GM20431 (cell line): ENCODE results near the gene MARCHF6.

Experiments
- in situ Hi-C: fragments of 300-500 bp; cut with MseI, MboI; formaldehyde crosslinking; loops from one replicate; pipeline ENCODE4 v1.15.0; 2020; ENCODE audit warnings: low sequenced_read_pairs; ENCODE audit not compliant: unreplicated experiment

Gene MARCHF6

DNA sequence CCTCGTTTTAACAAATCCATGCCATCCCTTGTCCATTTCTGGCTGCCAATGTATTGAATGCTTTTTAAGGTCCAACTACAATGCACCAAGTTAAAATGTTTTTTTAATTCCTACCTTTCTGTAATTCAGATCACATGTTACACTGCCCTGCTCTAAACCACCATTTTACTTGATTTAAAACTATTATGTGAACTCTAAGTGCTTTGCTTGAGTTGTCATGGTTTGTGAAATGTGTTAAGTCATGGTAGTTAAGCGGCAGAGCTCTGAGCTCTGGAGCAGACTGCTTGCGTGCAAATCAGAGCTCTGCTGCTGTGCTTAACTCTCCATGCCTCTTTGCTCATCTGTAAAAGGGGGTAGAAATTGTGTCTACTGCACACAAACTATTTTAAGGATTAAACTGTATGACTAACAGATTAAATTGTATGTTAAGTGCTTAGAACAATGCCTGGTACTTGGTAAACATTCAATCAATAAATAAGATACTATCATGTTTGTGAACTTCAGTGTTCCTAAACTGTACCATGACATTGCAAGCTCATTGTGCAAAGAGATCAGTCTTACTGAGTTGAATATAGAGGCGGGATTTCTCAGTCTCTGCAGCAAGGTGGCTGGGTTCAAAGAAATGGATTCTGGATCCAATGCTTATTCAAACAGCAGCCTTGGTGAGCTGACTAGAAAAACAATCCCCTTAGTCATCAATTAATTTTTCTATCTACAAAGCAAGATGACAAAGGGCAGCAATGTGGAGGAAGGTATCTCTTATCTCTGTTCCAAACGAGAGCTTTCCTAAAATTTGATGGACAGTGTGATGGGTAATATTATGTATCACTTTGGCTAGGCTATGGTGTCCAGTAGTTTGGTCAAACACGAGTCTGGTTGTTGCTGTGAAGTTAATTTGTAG, 29.7 kb upstream of the MARCHF6 start:
- in situ Hi-C loops: no loop called here

DNA sequence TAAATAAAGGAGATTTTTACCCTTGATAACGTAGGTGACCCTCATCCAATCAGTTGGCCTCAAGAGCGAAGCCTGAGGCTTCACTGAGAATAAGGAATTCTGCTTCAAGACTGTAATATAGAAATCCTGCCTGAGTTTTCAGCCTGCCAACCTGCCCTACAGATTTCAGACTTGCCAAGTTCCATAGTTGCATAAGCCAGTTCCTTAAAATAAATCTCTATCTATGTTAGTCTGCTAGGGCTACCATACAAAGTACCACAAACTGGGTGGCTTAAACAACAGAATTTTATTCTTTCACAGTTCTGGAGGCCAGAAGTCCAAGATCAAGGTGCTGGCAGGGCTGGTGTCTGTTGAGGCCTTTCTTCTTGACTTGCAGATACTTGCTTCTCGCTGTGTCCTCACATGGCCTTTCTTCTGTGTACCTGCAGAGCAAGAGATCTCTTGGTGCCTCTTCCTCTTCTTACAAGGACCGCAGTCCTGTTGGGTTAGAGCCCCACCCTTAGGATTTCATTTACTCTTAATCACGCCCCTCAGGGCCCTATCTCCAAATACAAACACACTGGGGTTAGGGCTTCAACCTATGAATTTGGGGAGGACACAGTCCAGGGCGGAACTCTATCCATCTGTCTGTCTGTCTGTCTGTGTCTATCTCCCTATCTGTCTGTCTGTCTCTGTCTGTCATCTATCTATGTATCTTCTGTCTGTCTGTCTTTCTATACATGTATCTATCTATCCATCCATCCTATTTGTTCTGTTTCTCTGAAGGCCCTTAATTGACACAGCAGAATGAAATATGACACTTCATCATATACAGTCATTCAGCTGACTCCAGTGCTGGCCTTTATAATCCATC, 28.8 kb upstream of the MARCHF6 start:
- in situ Hi-C loops: no loop called here

DNA sequence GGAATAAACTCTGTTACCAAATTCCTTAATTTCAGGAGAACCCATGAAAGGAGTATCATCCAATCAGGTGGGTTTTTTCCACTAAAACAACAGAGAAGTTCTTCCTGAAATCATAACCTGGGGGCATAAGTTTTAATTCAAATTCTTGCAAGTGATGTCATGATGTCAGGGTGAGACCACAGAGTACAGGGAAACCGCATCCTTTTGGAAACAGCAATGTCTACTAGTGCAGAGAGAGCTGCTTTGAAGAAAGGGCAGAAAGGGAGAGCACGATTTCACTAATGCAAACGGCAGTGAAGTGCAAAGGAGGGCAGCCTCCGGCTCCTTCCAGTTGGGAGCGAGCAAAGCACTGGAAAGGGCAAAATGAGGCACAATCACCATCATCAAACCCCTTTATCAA, 25.2 kb upstream of the MARCHF6 start:
- in situ Hi-C loops: no loop called here

DNA sequence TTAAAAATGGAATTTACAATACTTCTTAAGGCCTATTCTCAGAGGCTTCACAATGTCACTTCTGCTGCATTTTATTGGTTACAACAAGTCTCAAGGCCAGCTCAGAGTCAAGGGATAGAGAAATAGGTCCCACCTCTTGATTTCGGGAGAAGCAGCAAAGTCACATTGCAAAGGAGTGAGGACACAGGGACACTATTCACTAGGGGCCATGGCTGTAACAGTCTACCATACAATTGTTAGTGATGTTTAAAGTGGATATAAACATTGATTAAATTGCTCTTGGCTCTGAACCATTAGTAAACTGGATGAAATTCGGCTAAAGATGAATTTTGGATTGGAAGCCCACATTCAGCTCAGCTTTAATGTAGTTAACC, 24.1 kb upstream of the MARCHF6 start:
- in situ Hi-C loops: no loop called here

DNA sequence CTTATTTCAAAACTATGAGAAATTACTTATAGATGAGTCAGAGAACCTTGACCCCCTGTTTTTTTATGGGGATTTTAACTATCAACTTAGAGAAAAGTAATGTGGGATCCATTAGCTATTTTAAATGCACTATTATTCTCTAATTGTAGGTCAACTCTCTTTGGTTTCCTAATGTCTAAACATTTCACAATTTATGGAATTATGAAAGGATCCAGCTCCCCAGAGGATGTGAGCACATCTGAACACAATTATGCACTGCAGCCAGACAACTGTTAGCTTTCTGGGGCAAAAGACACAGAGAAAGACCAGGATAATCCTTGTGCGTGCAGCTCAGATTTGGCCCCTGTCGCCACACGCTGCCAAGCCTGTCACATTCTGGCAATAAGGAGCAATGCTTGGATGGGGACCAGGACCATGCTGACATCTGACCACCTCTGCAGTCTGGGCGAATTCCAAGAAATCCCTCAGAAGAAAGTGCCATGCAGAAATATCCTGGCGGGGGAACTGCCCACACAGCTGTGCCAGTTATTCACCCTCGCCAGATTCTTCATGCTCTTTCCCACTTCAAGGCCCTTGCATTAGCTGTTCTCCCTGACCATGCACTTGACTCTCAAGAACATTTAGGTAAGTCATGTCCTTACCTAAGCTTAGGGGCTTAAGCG, 23.5 kb upstream of the MARCHF6 start:
- in situ Hi-C loops: no loop called here

GRCh38 chr5:10330511-10331230, 22.8 kb upstream of the MARCHF6 start:
- in situ Hi-C loops: no loop called here

- in situ Hi-C loops: no loop called here
Measured at GRCh38 chr5:10331341-10331796, 22.1 kb upstream of the MARCHF6 start.

GRCh38 chr5:10332301-10332700, 21.2 kb upstream of the MARCHF6 start:
- in situ Hi-C loops: no loop called here

DNA sequence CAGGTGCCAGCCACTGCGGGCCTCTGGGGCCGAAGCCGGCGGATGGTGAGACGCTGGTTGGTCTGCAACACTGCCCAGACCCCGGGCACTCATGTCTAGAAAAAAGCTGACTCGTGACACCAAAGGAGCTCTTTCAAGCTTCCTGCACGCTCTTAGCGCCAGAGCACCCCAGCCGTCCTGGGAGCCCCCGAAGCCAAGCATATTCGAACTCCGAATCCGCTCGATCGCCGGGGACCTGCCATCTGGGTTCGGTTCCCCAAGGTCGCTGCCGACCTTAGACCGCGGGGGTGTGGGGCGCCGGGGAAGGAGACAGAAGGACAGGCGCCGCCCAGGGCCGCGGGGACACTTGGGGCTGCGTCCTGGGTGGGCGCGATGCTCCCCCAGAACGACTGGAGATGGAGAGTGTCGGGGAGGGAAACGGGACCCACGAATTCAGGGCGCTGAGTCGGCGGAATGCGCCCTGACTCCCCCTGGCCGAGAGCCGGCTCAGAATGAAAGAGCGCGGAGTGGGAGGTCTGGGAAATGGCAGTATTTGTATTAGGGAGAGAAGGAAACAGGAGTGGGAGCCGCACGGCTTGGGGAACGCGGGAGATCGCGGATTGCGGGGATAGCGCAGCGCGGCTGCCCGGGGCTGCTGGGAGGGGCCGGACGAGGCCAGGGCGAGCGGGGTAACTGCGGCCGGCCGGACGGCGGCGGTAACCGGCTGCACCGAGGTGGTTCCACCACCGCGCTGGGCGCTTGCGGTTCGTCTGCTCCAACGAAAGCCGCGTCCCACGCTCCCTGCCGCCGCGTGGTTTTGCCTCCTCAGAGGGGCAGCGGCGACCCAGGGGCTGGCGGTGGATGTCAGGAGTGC, 20.1 kb upstream of the MARCHF6 start:
- in situ Hi-C loops: no loop called here

- in situ Hi-C loops: no loop called here
Measured at GRCh38 chr5:10334831-10335230, 18.7 kb upstream of the MARCHF6 start.

GRCh38 chr5:10335711-10336470, 17.6 kb upstream of the MARCHF6 start:
- in situ Hi-C loops: no loop called here

DNA sequence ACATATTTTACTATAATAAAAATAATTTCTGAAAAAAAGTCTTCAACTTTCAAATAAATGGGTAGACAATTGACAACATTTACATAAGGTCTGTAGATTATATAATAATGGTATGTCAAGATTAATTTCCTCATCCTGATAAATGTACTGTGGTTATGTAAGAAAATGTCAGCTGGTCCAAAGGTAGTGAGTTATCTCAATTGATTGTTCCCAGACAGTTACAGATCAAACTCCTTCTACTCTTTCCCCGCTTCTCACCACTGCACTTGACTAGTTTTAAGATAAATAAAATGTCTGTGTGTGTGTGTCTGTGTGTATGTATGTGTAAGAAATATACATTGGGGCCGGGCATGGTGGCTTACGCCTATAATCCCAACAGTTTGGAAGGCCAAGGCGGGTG, 16.4 kb upstream of the MARCHF6 start:
- in situ Hi-C loops: no loop called here

DNA sequence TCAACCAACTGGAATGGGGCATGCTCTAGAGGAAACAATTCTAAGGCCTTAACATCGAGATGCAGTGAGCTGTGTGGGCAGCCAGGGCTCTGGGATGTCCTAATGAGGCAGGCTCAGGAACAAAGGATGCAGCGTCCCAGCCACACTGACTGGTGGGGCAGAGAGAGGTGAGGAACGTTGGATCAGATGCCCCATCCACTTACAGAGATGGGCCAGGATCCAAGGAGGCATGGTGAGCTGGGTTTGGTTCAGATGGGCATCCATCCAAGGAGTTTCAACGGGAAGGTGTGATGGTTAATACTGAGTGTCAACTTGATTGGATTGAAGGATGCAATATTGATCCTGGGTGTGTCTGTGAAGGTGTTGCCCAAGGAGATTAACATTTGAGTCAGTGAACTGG, 15.5 kb upstream of the MARCHF6 start:
- in situ Hi-C loops: no loop called here

GRCh38 chr5:10338686-10339057, 14.8 kb upstream of the MARCHF6 start:
- in situ Hi-C loops: no loop called here

- in situ Hi-C loops: no loop called here
Measured at GRCh38 chr5:10339058-10339811, 14.3 kb upstream of the MARCHF6 start.

GRCh38 chr5:10339958-10340357, 13.5 kb upstream of the MARCHF6 start:
- in situ Hi-C loops: no loop called here

DNA sequence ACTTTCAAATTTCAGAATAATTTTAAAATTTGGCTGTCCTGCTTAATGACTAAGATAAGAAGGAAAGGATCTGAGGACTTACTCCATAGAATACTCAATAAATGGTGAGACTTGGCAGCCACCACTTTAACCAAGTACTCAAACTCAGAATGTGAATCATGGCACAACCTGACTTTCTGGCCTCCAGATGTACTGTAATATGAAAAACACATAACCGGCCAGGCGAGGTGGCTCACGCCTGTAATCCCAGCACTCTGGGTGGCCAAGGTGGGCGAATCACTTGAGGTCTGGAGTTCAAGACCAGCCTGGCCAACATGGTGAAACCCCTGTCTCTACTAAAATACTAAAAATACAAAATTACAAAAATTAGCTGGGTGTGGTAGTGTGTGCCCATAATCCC, 10.0 kb upstream of the MARCHF6 start:
- in situ Hi-C loops: no loop called here
